B cell (primary cell): ENCODE measurements around the gene PGLYRP2. TPM values are rescaled to one million over a fixed set of nuclear protein-coding genes. Genes with fewer than 3 reads are reported as not detected.

Experiments used
- ATAC-seq: fragments of 200-7000 bp; cut with Tn5 transposase; one replicate; pipeline ENCODE4 v1.10.0; 2021; ENCODE audit warnings: low read depth, mild to moderate bottlenecking, moderate number of reproducible peaks, moderate library complexity
- CTCF ChIA-PET: fragments of 350-600 bp; sonication (Branson Sonifier 250); formaldehyde crosslinking; loops from one replicate; lab custom pipeline; 2021; ENCODE audit warnings: antibody characterized with exemption, inconsistent platforms; lab: Charles Lee
- POLR2A ChIA-PET: fragments of 350-600 bp; sonication (Branson Sonifier 250); formaldehyde crosslinking; loops from one replicate; lab custom pipeline; 2021; ENCODE audit warnings: antibody characterized with exemption; lab: Charles Lee
- DNase-seq: peaks from one replicate; pipeline ENCODE4 v3.0.0; 2013
- H2AFZ ChIP-seq: 2 replicates; pipeline ENCODE4 v1.6.1; 2012; ENCODE audit warnings: mild to moderate bottlenecking, low read depth, low read length; ENCODE audit not compliant: insufficient read depth, poor library complexity, severe bottlenecking
- H3K27ac ChIP-seq, 2 donors: 1 replicate in 1 of 2; 2 replicates in 1 of 2; pipeline ENCODE4 v1.5.1; 2012 to 2013; ENCODE audit warnings: low read length in 2 of 2, mild to moderate bottlenecking in 2 of 2, moderate library complexity in 1 of 2
- H3K27me3 ChIP-seq, 4 experiments: fragments of 200-600 bp in 1 of 4; sonication (generic) in 1 of 4; replicated peaks in 1 of 4; 1 replicate in 2 of 4; 2 replicates in 2 of 4; pipeline versions ENCODE4 v1.6.1 to v1.7.0; 2013 to 2016; ENCODE audit warnings: low read length in 3 of 4, mild to moderate bottlenecking in 2 of 4, mixed read lengths in 1 of 4, moderate library complexity in 1 of 4; ENCODE audit not compliant: insufficient read depth in 4 of 4, control insufficient read depth in 3 of 4; ENCODE audit errors: control extremely low read depth in 1 of 4
- H3K36me3 ChIP-seq, 2 experiments: replicated peaks in 1 of 2; 1 replicate in 1 of 2; 2 replicates in 1 of 2; pipeline versions ENCODE4 v1.6.1 to v1.7.1; 2013; ENCODE audit warnings: low read length in 1 of 2; ENCODE audit not compliant: insufficient read depth in 2 of 2, control insufficient read depth in 1 of 2; ENCODE audit errors: control extremely low read depth in 1 of 2, extremely low read depth in 1 of 2
- H3K4me1 ChIP-seq, 2 donors: fragments of 200-600 bp in 1 of 2; sonication (generic) in 1 of 2; 1 replicate in 1 of 2; 2 replicates in 1 of 2; pipeline versions ENCODE4 v1.5.1 to v1.6.1; 2013 to 2017; ENCODE audit warnings: low read length in 2 of 2; ENCODE audit not compliant: control insufficient read depth in 2 of 2, insufficient read depth in 2 of 2
- H3K4me2 ChIP-seq: replicated peaks from 2 replicates; pipeline ENCODE3; 2012; ENCODE audit warnings: mild to moderate bottlenecking, low read depth, low read length; ENCODE audit not compliant: poor library complexity, severe bottlenecking
- H3K4me3 ChIP-seq, 5 experiments: fragments of 200-600 bp in 1 of 5; sonication (generic) in 1 of 5; 1 replicate in 3 of 5; 2 replicates in 2 of 5; pipeline versions ENCODE4 v1.5.1 to v1.7.0; 2011 to 2016; ENCODE audit warnings: low read length in 4 of 5, mild to moderate bottlenecking in 4 of 5, low read depth in 2 of 5, control low read depth in 1 of 5, moderate library complexity in 1 of 5; ENCODE audit not compliant: insufficient read depth in 1 of 5; ENCODE audit errors: control extremely low read depth in 1 of 5, extremely low read depth in 1 of 5
- H3K79me2 ChIP-seq: fragments of 200-600 bp; sonication (generic); one replicate; pipeline ENCODE4 v1.6.0; 2016; ENCODE audit warnings: low read length; ENCODE audit not compliant: control insufficient read depth, insufficient read depth
- H3K9ac ChIP-seq: fragments of 200-600 bp; sonication (generic); 2 replicates; pipeline ENCODE4 v1.6.1; 2017; ENCODE audit warnings: mild to moderate bottlenecking, low read length, moderate library complexity
- H3K9me3 ChIP-seq, 3 donors: one replicate each; pipeline versions ENCODE4 v1.6.1 to v1.7.1; 2013; ENCODE audit warnings: low read length in 2 of 3; ENCODE audit not compliant: control insufficient read depth in 2 of 3, insufficient read depth in 1 of 3; ENCODE audit errors: control extremely low read depth in 1 of 3
- H4K20me1 ChIP-seq: 2 replicates; pipeline ENCODE4 v1.6.0; 2012; ENCODE audit warnings: mild to moderate bottlenecking, low read length; ENCODE audit not compliant: insufficient read depth, control insufficient read depth, poor library complexity, severe bottlenecking
- H3K27ac Mint-ChIP-seq: one replicate; pipeline ENCODE4 v1.8.0; 2021; ENCODE audit warnings: mixed read lengths
- H3K27me3 Mint-ChIP-seq: one replicate; pipeline ENCODE4 v1.8.0; 2021; ENCODE audit warnings: mixed read lengths
- H3K4me1 Mint-ChIP-seq: one replicate; pipeline ENCODE4 v1.8.0; 2021; ENCODE audit warnings: mixed read lengths
- H3K4me3 Mint-ChIP-seq: one replicate; pipeline ENCODE4 v1.8.0; 2021; ENCODE audit warnings: mixed read lengths
- H3K9me3 Mint-ChIP-seq: one replicate; pipeline ENCODE4 v1.8.0; 2022; ENCODE audit warnings: mixed read lengths; ENCODE audit not compliant: insufficient read depth
- EZH2 ChIP-seq: IDR thresholded peaks from 2 replicates; pipeline ENCODE4 v1.6.1; 2012; ENCODE audit warnings: borderline replicate concordance, low read depth, mild to moderate bottlenecking, moderate library complexity, low read length; ENCODE audit not compliant: insufficient read depth, poor library complexity, severe bottlenecking
- WGBS: methylation state at CpG from one replicate; pipeline ENCODE4 v1.1.5; 2013; ENCODE audit warnings: missing lambda C conversion rate; ENCODE audit not compliant: insufficient coverage; 5-methylcytosine and 5-hydroxymethylcytosine counted together
- intact Hi-C: fragments of 100-400 bp; cut with micrococcal nuclease; formaldehyde crosslinking; loops from one replicate; pipeline ENCODE4 v1.10.0; 2022
- polyA plus RNA-seq: library from polyadenylated mRNA; depleted of rRNA; stranded (reverse); fragments of >200 nt; gene quantifications from 2 replicates; pipeline ENCODE4 v1.2.3, GENCODE V29; 2012
- total RNA-seq, 2 donors: library from RNA; stranded (reverse); fragments of 120-200 nt in 1 of 2; gene quantifications; 1 replicate in 1 of 2; 2 replicates in 1 of 2; pipeline versions ENCODE4 v1.2.3 to v1.2.4, GENCODE V29; 2013 to 2022
- TF ChIP-seq, protein P1 (sequence below): fragments of 200-600 bp; IDR thresholded peaks from one replicate; pipeline ENCODE4 v1.8.0; 2022; ENCODE audit warnings: antibody characterized with exemption, mild to moderate bottlenecking

Gene PGLYRP2
- total and polyA plus RNA-seq, 2 donors (not counting 1 experiment from before 2014, with no cell fraction given): not detected

DNA sequence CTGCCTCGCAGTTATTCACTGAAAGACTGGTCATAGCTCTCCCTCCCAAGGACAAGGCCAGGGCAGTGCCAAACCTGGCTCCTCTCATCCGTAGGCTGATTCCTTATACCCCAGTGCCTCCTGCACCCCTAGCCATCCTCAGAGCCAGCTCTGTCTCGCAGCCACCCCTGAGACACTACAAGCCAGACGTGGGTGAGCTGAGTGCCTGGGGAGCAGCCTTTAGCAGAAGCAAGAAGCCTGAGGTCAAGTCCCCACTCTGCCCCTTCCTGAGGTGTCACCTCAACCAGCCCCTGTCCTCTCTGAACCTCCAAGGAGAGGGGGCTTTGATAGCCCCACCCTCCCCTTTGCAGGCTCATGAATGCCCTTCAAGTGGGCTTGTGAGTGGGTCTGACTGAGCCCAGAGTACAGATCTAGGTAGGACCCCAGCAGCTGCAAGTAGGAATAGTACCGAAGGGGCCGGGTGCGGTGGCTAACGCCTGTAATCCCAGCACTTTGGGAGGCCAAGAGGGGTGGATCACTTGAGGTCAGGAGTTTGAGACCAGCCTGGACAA is 45.7 kb downstream of the PGLYRP2 start:
- Histone ChIP-seq H4K20me1 (peaks cover 34% of the 10 kb centered on the region), H3K9ac (peak overlapping the region; percentile 88), H3K36me3 (no peaks in the 10 kb centered on the region), H3K4me1 (peaks cover 24 to 32% of the 10 kb centered on the region in 2 donors), H3K27me3 (no peaks in the 10 kb centered on the region), H3K4me2 (peak overlapping the region; percentile 90), H3K9me3 (peaks cover 0 to 7% (median 0%) of the 10 kb centered on the region in 3 donors), H3K79me2 (peaks cover 28% of the 10 kb centered on the region), H2AFZ (peak overlapping the region; percentile 97), H3K4me3 (peak overlapping the region in 4 of 5 experiments; percentile 71 to 93 (median 89)), H3K27ac (peak overlapping the region in 1 of 2 donors; percentile 70)
- intact Hi-C loops: loop anchor here (2.0 kb wide), 1 partner anchor 31 kb away; the partner anchor contains the start of gene RASAL3
- Mint-ChIP-seq H3K9me3 (no peaks in the 10 kb centered on the region), H3K4me3 (peak overlapping the region; percentile 99), H3K27me3 (no peaks in the 10 kb centered on the region), H3K27ac (peak overlapping the region; percentile 95), H3K4me1 (peaks cover 27% of the 10 kb centered on the region)
- DNase-seq (no peak), ATAC-seq (no peak)
- CTCF ChIA-PET: interaction anchor here (0.7 to 2.4 kb wide), 5 partner anchors 14 to 122 kb away, joined by 3 to 21 read pairs (median 5); partner anchors contain the start of gene AKAP8L
- no peak for TF ChIP-seq EZH2
- TF ChIP-seq, protein P1, sequence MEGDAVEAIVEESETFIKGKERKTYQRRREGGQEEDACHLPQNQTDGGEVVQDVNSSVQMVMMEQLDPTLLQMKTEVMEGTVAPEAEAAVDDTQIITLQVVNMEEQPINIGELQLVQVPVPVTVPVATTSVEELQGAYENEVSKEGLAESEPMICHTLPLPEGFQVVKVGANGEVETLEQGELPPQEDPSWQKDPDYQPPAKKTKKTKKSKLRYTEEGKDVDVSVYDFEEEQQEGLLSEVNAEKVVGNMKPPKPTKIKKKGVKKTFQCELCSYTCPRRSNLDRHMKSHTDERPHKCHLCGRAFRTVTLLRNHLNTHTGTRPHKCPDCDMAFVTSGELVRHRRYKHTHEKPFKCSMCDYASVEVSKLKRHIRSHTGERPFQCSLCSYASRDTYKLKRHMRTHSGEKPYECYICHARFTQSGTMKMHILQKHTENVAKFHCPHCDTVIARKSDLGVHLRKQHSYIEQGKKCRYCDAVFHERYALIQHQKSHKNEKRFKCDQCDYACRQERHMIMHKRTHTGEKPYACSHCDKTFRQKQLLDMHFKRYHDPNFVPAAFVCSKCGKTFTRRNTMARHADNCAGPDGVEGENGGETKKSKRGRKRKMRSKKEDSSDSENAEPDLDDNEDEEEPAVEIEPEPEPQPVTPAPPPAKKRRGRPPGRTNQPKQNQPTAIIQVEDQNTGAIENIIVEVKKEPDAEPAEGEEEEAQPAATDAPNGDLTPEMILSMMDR: no peak
- 61% methylated on average over 7 of the region's 8 CpGs for WGBS
- POLR2A ChIA-PET: interaction anchor here (0.6 to 3.6 kb wide), 5 partner anchors 15 to 122 kb away, joined by 3 to 15 read pairs (median 9); partner anchors contain the start of genes AKAP8 and AKAP8L
